A549 (cell line): Measurements from ENCODE around the gene DMAC2. TPM values are rescaled to one million over a fixed set of nuclear protein-coding genes. Genes with fewer than 3 reads are reported as not detected.
A peak's percentile ranks its signal among the peaks of the same experiment; 100 is the strongest.

Experiments
- ATAC-seq, 2 experiments: fragments of 200-7000 bp in 1 of 2; fragments of >200 bp in 1 of 2; cut with Nextera tagmentation in 1 of 2; cut with Tn5 transposase in 1 of 2; 3 replicates each; pipeline versions ENCODE4 v1.8.0 to v1.9.1; 2018 to 2020; ENCODE audit warnings: mild to moderate bottlenecking in 1 of 2, moderate library complexity in 1 of 2
- CTCF ChIA-PET: fragments of 300-600 bp; sonication (Branson Sonifier 250); formaldehyde crosslinking; extraction: SDS; loops from one replicate; lab custom pipeline; 2021; ENCODE audit warnings: antibody characterized with exemption, inconsistent platforms; lab: Yijun Ruan, JAX
- POLR2A ChIA-PET: fragments of 350-600 bp; formaldehyde crosslinking; extraction: SDS; loops from one replicate; lab custom pipeline; 2021; ENCODE audit warnings: antibody characterized with exemption, inconsistent platforms; lab: Yijun Ruan, JAX
- DNase-seq, 2 experiments: peaks; one replicate each; pipeline versions ENCODE4 v3.0.0 to v3.0.0-alpha.2; 2011 to 2016; ENCODE audit warnings: low read depth in 1 of 2, low spot score in 1 of 2
- FAIRE-seq: peaks from 2 replicates; lab custom pipeline; 2011; peaks lifted over from hg19 to GRCh38; lab: Jason Lieb, UNC
- H3K27ac ChIP-seq, 2 experiments: fragments of >200 bp; sonication (Bioruptor Twin); formaldehyde crosslinking; 3 replicates each; pipeline ENCODE4 v1.5.1; 2016 to 2017
- H3K4me1 ChIP-seq: fragments of >200 bp; sonication (Bioruptor Twin); formaldehyde crosslinking; 3 replicates; pipeline ENCODE4 v1.6.1; 2016
- H3K4me2 ChIP-seq: fragments of >200 bp; sonication (Bioruptor Twin); formaldehyde crosslinking; 3 replicates; pipeline ENCODE4 v1.6.1; 2016
- H3K4me3 ChIP-seq: fragments of >200 bp; sonication (Bioruptor Twin); formaldehyde crosslinking; 3 replicates; pipeline ENCODE4 v1.5.1; 2016
- H3K9me3 ChIP-seq: fragments of >200 bp; sonication (Bioruptor Twin); formaldehyde crosslinking; 3 replicates; pipeline ENCODE4 v1.6.1; 2016
- CHD4 ChIP-seq: fragments of 200-600 bp; sonication (generic); IDR thresholded peaks from 2 replicates; pipeline ENCODE4 v1.6.1; 2016; ENCODE audit warnings: antibody characterized with exemption, mild to moderate bottlenecking, borderline replicate concordance
- ESRRA ChIP-seq: fragments of 150-350 bp; IDR thresholded peaks from 2 replicates; pipeline ENCODE4 v1.6.1; 2014; ENCODE audit warnings: mild to moderate bottlenecking, low read length, borderline replicate concordance
- FOSB ChIP-seq: fragments of 250-450 bp; sonication (Bioruptor Pico); IDR thresholded peaks from 2 replicates; pipeline ENCODE4 v1.5.0; 2020; ENCODE audit warnings: mild to moderate bottlenecking, moderate library complexity
- FOSL2 ChIP-seq, 2 experiments: fragments of 450-650 bp in 1 of 2; fragments of >200 bp in 1 of 2; sonication (Bioruptor Twin) in 1 of 2; formaldehyde crosslinking; IDR thresholded peaks; 2 replicates each; pipeline versions ENCODE4 v1.5.0 to v1.6.1; 2016 to 2020; ENCODE audit warnings: mild to moderate bottlenecking in 1 of 2, moderate library complexity in 1 of 2
- FOXS1 ChIP-seq: fragments of 250-450 bp; sonication (Bioruptor Pico); IDR thresholded peaks from 2 replicates; pipeline ENCODE4 v1.5.0; 2020; ENCODE audit warnings: mild to moderate bottlenecking, moderate library complexity
- GATA3 ChIP-seq: IDR thresholded peaks from 2 replicates; pipeline ENCODE4 v1.6.1; 2012; ENCODE audit warnings: borderline replicate concordance
- JUN ChIP-seq, 2 experiments: fragments of >200 bp; sonication (Bioruptor Twin); formaldehyde crosslinking; IDR thresholded peaks; 2 replicates in 1 of 2; 3 replicates in 1 of 2; pipeline ENCODE4 v1.6.1; 2016 to 2017
- KDM5A ChIP-seq: fragments of 200-600 bp; sonication (generic); IDR thresholded peaks from 2 replicates; pipeline ENCODE4 v1.6.1; 2016; ENCODE audit warnings: antibody characterized with exemption, mild to moderate bottlenecking
- MAZ ChIP-seq: fragments of 150-350 bp; IDR thresholded peaks from 2 replicates; pipeline ENCODE4 v1.6.1; 2014; ENCODE audit warnings: antibody characterized with exemption, low read depth, low read length, borderline replicate concordance
- MYC ChIP-seq: IDR thresholded peaks from 2 replicates; pipeline ENCODE4 v1.6.1; 2012; ENCODE audit warnings: mild to moderate bottlenecking, inconsistent platforms, low read length, improper control_type of control experiment, borderline replicate concordance
- PHF8 ChIP-seq: fragments of 200-600 bp; sonication (generic); IDR thresholded peaks from 2 replicates; pipeline ENCODE4 v1.6.1; 2016; ENCODE audit warnings: low read depth, mild to moderate bottlenecking, antibody characterized with exemption, moderate library complexity, borderline replicate concordance
- RARB ChIP-seq: fragments of 250-450 bp; sonication (Bioruptor Pico); IDR thresholded peaks from 2 replicates; pipeline ENCODE4 v1.8.0; 2021; ENCODE audit warnings: mild to moderate bottlenecking, moderate library complexity
- SMC3 ChIP-seq: fragments of >200 bp; sonication (Bioruptor Twin); formaldehyde crosslinking; IDR thresholded peaks from 3 replicates; pipeline ENCODE4 v1.6.1; 2018; ENCODE audit warnings: inconsistent platforms
- TFCP2L1 ChIP-seq: fragments of 250-450 bp; sonication (Bioruptor Pico); IDR thresholded peaks from 2 replicates; pipeline ENCODE4 v1.5.0; 2021; ENCODE audit warnings: mild to moderate bottlenecking
- ZNF302 ChIP-seq: fragments of 250-450 bp; sonication (Bioruptor Pico); IDR thresholded peaks from 2 replicates; pipeline ENCODE4 v1.9.0; 2021; ENCODE audit warnings: inconsistent platforms, mild to moderate bottlenecking, moderate library complexity
- WGBS: methylation state at CpG from one replicate; pipeline ENCODE4 v1.1.6; 2017; ENCODE audit errors: missing lambda C conversion rate; 5-methylcytosine and 5-hydroxymethylcytosine counted together
- polyA plus RNA-seq, 4 experiments: library from polyadenylated mRNA; depleted of rRNA in 3 of 4; stranded (reverse); fragments of >200 nt; fragmentation: RNase III in 1 of 4; extraction: RNeasy Plus Mini Kit Qiagen cat#74134 plus additional on column Dnase treatment in 1 of 4; gene quantifications; 2 replicates in 3 of 4; 3 replicates in 1 of 4; pipeline ENCODE4 v1.2.3, GENCODE V29; 2011 to 2017
- TF ChIP-seq, protein P1 (sequence below): IDR thresholded peaks from 2 replicates; pipeline ENCODE4 v1.6.1; 2012
- TF ChIP-seq, protein P2 (sequence below): fragments of 250-450 bp; sonication (Bioruptor Pico); IDR thresholded peaks from 2 replicates; pipeline ENCODE4 v1.5.0; 2020; ENCODE audit warnings: low read depth, mild to moderate bottlenecking, moderate library complexity
- TF ChIP-seq, protein P3 (sequence below): fragments of 250-450 bp; sonication (Bioruptor Pico); IDR thresholded peaks from 2 replicates; pipeline ENCODE4 v1.5.0; 2021; ENCODE audit warnings: mild to moderate bottlenecking, moderate library complexity, borderline replicate concordance
- TF ChIP-seq, protein P4 (sequence below): IDR thresholded peaks from 2 replicates; pipeline ENCODE4 v1.6.1; 2012
- TF ChIP-seq, protein P5 (sequence below): fragments of 200-600 bp; sonication (generic); IDR thresholded peaks from 2 replicates; pipeline ENCODE4 v1.6.1; 2016; ENCODE audit warnings: antibody characterized with exemption, mild to moderate bottlenecking, moderate library complexity

Gene DMAC2
- polyA plus RNA-seq, 2 of the 4 experiments (the other 2 are of a cell fraction), result 132 to 155 TPM

DNA sequence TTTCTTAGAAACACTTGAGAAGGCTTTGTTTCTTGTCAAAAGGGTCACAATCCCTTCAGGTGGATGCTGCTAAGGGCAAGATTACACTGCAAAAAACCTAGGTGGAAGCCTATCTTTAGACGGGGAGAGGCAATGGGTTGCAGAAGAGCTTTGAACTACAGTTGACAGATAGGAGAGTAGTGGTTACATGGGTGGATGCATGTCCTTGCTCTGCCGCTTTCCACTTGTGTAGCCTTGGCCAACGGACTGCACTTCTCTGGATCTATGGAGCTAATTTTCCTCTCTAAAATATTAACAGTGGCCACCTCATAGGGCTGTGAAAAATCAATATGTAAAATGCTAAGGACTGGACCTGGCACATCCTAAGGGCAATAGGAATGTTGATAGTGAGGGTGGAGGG lies 41.1 kb downstream of the DMAC2 start:
- Histone ChIP-seq H3K4me2 (peak overlapping the region; percentile 88), H3K9me3 (no peaks in the 10 kb centered on the region), H3K4me3 (peak overlapping the region; percentile 67), H3K4me1 (peaks cover 20% of the 10 kb centered on the region), H3K27ac (peak overlapping the region in 1 of 2 experiments; percentile 87; a peak in 4 of 6 replicates)
- DNase-seq (no peak), FAIRE-seq (no peak), ATAC-seq (no peak)
- TF ChIP-seq MYC (0 out of 2 replicates have a peak, but pooled peaks have one; percentile 4), MAZ (no peak)
- 66% methylated on average over 3 of the region's 3 CpGs for WGBS
- ChIA-PET CTCF (interaction anchor here (0.8 to 2.4 kb wide), 10 partner anchors 9 to 172 kb away, joined by 3 to 9 read pairs (median 4); partner anchors contain the start of gene DMAC2), POLR2A (interaction anchor here (0.9 kb wide), 1 partner anchor 10 kb away, joined by 3 read pairs; no protein-coding TSS in a partner anchor)

DNA sequence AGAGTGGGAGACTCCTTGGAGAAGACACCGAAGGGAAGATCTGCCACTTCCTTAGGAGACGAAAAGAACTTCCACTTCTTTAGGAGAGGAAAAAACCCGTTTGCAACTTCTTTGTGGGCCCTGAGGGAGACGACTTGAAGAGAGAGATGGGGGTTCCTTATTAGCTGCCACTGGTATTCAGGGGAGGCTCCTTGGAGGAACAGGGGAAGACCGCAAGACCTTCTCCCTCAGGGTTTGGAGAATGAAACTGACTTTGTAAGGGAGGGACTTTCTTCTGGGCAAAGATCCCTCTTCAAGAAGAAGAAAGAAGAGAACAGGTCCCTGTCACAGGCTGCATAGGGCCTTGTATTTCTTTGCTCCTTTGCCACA lies 41.7 kb downstream of the DMAC2 start:
- ATAC-seq (peak in 1 of 2 experiments; percentile 1; a peak in 1 of 6 replicates), FAIRE-seq (no peak), DNase-seq (no peak)
- ChIA-PET POLR2A (no interaction called here), CTCF (interaction anchor here (0.8 to 2.4 kb wide), 6 partner anchors 9 to 173 kb away, joined by 3 to 9 read pairs (median 4); partner anchors contain the start of gene DMAC2)
- TF ChIP-seq ZNF302 (CRISPR knock-in tag), result no peak
- no peak for TF ChIP-seq GATA3
- TF ChIP-seq, protein P1, sequence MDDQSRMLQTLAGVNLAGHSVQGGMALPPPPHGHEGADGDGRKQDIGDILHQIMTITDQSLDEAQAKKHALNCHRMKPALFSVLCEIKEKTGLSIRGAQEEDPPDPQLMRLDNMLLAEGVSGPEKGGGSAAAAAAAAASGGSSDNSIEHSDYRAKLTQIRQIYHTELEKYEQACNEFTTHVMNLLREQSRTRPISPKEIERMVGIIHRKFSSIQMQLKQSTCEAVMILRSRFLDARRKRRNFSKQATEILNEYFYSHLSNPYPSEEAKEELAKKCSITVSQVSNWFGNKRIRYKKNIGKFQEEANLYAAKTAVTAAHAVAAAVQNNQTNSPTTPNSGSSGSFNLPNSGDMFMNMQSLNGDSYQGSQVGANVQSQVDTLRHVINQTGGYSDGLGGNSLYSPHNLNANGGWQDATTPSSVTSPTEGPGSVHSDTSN, result no peak
- no peak for TF ChIP-seq SMC3
- TF ChIP-seq FOXS1 (CRISPR knock-in tag), result no peak
- TF ChIP-seq PHF8, result 0 out of 2 replicates have a peak, but pooled peaks have one; percentile 11
- TF ChIP-seq TFCP2L1 (CRISPR knock-in tag), result no peak
- no peak for TF ChIP-seq CHD4
- TF ChIP-seq ESRRA, result no peak
- TF ChIP-seq KDM5A, result peak; percentile 62; the same call in 1 of the 2 replicates
- TF ChIP-seq RARB (CRISPR knock-in tag), result no peak
- peaks cover 20% of the 10 kb centered on the region for H3K4me1 ChIP-seq
- under 1% methylated on average over 5 of the region's 5 CpGs for WGBS
- no peaks in the 10 kb centered on the region for H3K9me3 ChIP-seq
- H3K4me2 ChIP-seq, result peak overlapping the region; percentile 88
- H3K27ac ChIP-seq, result peak overlapping the region; percentile 79 to 87
- H3K4me3 ChIP-seq, result peak overlapping the region; percentile 67

DNA sequence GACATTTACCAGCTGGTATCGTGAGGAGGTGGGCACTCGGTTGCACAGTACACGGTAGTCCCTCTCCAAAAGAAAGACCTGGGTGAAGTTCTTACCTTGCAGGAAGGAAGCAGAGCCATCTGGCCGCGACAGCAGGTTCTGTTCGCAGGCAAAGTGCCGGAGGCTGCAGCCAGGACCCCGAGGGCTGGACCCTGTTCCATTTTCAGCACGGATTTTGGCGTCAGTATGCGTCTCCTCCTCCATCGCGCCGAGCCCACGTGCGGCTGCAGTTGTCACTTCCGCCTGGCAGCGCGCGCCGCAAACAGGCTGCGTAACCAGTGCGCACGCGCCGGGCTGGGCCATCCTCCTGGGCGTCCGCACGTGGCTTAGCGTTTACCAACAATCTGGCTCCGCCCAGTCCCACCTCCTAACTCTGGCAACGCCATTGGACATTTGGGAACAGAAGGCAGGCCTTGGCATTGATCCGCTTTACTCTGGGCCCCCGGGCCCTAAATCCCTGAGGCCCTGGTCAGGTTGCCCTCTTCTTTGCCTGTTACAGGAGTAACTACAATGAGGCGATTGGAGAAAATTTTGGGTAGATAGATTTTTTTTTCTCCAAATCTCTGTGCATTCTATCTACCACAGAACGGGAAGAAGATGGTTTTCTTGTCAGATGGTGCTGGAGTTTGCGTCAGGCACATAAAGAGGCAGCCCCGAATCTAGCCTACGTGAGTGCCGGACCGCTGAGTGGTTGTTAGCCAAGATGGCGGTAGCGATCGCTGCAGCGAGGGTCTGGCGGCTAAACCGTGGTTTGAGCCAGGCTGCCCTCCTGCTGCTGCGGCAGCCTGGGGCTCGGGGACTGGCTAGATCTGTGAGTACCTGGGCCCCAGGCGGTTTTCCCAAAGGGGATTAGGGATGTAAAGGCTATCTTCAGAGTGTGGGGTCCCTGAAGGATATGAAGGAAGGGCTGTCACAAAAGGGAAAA lies 42.3 kb downstream of the DMAC2 start, which contains the start of the genes BCKDHA and EXOSC5:
Gene BCKDHA, plus strand, starts transcription at position 733 of the 964 bp plus-strand sequence. Its CDS starts 10 bp downstream, at position 743.
Gene EXOSC5, minus strand, starts transcription at position 274 of the 964 bp plus-strand sequence. Its CDS starts 31 bp downstream, at position 243.
- Histone ChIP-seq H3K4me3 (peak within 1 kb of the TSS; percentile 70), H3K4me1 (peaks cover 20% of the 10 kb centered on the region), H3K27ac (peak within 1 kb of the TSS; percentile 79 to 87), H3K4me2 (peak within 1 kb of the TSS; percentile 88), H3K9me3 (no peaks in the 10 kb centered on the region)
- WGBS, result 2% methylated on average over 50 of the region's 50 CpGs
- ChIA-PET POLR2A (no interaction called here), CTCF (interaction anchor here (0.9 to 2.4 kb wide), 4 partner anchors 10 to 19 kb away, joined by 3 to 9 read pairs (median 4); no protein-coding TSS in a partner anchor)
- FAIRE-seq (peak; percentile 100), ATAC-seq (peak; percentile 92 to 95), DNase-seq (peak; percentile 100)
- TF ChIP-seq CHD4 (no peak), JUN (IDR thresholded peaks at IDR 0.05) (peak; percentile 99 to 100), TFCP2L1 (CRISPR knock-in tag) (peak; percentile 46; the same call in 1 of the 2 replicates), PHF8 (peak; percentile 82; the same call in 1 of the 2 replicates), FOSL2 (IDR thresholded peaks at IDR 0.05) (no peak), FOSL2 (CRISPR knock-in tag; IDR thresholded peaks at IDR 0.05) (peak; percentile 37), FOSB (CRISPR knock-in tag) (0 out of 2 replicates have a peak, but pooled peaks have one; percentile 51), MYC (peak; percentile 100), RARB (CRISPR knock-in tag) (no peak), ZNF302 (CRISPR knock-in tag) (no peak)
- TF ChIP-seq, protein P2, sequence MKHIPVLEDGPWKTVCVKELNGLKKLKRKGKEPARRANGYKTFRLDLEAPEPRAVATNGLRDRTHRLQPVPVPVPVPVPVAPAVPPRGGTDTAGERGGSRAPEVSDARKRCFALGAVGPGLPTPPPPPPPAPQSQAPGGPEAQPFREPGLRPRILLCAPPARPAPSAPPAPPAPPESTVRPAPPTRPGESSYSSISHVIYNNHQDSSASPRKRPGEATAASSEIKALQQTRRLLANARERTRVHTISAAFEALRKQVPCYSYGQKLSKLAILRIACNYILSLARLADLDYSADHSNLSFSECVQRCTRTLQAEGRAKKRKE (CRISPR knock-in tag), result peak; percentile 87
- TF ChIP-seq, protein P3, sequence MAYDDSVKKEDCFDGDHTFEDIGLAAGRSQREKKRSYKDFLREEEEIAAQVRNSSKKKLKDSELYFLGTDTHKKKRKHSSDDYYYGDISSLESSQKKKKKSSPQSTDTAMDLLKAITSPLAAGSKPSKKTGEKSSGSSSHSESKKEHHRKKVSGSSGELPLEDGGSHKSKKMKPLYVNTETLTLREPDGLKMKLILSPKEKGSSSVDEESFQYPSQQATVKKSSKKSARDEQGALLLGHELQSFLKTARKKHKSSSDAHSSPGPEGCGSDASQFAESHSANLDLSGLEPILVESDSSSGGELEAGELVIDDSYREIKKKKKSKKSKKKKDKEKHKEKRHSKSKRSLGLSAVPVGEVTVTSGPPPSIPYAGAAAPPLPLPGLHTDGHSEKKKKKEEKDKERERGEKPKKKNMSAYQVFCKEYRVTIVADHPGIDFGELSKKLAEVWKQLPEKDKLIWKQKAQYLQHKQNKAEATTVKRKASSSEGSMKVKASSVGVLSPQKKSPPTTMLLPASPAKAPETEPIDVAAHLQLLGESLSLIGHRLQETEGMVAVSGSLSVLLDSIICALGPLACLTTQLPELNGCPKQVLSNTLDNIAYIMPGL, result peak; percentile 43; the same call in 1 of the 2 replicates
- TF ChIP-seq, protein P4, sequence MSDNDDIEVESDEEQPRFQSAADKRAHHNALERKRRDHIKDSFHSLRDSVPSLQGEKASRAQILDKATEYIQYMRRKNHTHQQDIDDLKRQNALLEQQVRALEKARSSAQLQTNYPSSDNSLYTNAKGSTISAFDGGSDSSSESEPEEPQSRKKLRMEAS, result peak; percentile 100
- TF ChIP-seq, protein P5, sequence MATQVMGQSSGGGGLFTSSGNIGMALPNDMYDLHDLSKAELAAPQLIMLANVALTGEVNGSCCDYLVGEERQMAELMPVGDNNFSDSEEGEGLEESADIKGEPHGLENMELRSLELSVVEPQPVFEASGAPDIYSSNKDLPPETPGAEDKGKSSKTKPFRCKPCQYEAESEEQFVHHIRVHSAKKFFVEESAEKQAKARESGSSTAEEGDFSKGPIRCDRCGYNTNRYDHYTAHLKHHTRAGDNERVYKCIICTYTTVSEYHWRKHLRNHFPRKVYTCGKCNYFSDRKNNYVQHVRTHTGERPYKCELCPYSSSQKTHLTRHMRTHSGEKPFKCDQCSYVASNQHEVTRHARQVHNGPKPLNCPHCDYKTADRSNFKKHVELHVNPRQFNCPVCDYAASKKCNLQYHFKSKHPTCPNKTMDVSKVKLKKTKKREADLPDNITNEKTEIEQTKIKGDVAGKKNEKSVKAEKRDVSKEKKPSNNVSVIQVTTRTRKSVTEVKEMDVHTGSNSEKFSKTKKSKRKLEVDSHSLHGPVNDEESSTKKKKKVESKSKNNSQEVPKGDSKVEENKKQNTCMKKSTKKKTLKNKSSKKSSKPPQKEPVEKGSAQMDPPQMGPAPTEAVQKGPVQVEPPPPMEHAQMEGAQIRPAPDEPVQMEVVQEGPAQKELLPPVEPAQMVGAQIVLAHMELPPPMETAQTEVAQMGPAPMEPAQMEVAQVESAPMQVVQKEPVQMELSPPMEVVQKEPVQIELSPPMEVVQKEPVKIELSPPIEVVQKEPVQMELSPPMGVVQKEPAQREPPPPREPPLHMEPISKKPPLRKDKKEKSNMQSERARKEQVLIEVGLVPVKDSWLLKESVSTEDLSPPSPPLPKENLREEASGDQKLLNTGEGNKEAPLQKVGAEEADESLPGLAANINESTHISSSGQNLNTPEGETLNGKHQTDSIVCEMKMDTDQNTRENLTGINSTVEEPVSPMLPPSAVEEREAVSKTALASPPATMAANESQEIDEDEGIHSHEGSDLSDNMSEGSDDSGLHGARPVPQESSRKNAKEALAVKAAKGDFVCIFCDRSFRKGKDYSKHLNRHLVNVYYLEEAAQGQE, result no peak
